GM21717 (cell line): ENCODE data around the gene SHROOM3.

Experiments
- ATAC-seq: cut with Tn5 transposase; IDR thresholded peaks from one replicate; pipeline ENCODE4 v1.9.1; 2021; ENCODE audit warnings: mild to moderate bottlenecking, moderate library complexity; ENCODE audit not compliant: unreplicated experiment

Gene SHROOM3

GRCh38 chr4:76758996-76759395 is 324.0 kb downstream of the SHROOM3 start:
- ATAC-seq = no peak

GRCh38 chr4:76760193-76760592 is 325.2 kb downstream of the SHROOM3 start:
- no peak for ATAC-seq

- no peak for ATAC-seq
These were observed 327.4 kb downstream of the SHROOM3 start for GRCh38 chr4:76762137-76763130.

DNA sequence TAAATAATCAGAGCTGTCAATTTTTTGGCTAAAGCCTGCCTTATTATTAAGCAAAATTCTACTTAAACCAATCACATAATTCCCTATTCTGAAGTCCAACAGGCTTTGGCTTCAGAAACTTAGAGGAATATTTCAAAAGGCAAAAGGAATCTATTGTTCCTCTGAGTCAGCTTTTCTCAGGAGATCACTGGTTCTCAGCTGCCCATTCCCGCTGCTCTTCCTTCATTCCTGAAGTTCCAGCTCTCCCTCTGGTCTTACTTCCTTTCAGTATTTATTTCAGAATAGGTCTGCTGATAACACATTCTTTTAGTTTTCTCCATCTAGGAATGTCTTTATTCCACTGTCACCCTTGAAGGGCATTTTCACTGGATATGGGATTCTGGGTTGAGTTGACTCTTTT is 329.2 kb downstream of the SHROOM3 start:
- no peak for ATAC-seq

DNA sequence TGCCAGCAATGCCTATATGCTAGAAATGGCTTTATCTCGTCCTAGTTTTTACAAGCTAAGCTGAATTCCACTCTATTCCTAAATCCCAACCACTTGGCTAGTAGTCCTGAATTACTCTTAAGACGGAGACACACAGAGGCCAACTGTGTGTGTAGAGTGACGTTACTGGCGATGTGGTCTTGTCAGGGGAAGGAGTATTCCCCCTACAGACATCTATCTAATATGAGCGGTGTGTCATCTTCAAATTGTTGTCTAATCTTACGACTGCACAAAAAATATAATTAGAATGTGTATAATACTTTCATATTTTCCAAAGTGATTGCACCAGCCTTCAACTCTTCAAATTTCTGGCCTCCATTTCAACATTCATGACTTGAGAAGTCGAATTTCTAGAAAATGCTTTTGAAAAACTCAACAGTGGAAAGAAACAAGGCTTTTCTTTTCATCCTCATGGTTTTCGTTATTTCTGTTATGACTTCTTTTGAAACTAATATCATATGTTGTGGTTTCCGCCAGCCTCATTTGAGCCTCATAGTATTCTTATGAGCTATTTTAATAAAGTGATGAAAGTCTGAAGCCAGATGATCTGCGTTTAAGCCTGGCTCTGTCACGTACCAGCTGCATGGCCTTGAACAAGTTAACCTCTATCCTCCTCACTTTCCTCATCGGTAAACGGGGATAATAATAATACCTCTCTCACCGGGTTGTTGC is 330.6 kb downstream of the SHROOM3 start:
- no peak for ATAC-seq

- ATAC-seq = no peak
These were observed 333.0 kb downstream of the SHROOM3 start for GRCh38 chr4:76767983-76768382.

DNA sequence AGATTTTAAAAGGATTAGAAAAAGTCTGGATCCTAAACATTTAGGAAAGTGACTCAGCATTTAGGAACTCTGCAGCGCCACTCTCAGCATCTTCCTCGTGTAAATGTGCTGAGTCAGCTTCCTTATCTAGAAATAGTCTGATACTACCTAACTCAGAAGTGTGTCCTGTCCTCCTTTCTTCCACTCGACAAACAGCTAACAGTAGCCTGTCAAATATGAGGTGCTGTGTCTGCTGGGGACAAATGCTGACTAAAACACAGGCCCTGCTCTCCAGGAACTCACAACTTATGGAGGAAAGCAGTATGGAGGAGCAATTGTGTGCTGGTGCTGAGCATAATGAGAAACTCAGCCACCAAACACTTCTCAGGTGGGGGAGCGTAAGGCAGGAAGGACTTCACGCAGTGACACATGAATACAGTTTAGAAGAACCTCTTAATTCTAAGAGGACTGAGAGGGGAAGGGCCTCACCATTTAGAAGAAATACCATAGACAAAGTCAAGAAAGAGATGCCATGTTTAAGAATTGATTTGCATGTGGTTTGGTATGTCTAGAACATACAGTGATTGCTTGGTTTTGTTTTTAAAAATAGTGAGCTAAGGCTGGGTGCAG is 337.6 kb downstream of the SHROOM3 start:
- no peak for ATAC-seq

DNA sequence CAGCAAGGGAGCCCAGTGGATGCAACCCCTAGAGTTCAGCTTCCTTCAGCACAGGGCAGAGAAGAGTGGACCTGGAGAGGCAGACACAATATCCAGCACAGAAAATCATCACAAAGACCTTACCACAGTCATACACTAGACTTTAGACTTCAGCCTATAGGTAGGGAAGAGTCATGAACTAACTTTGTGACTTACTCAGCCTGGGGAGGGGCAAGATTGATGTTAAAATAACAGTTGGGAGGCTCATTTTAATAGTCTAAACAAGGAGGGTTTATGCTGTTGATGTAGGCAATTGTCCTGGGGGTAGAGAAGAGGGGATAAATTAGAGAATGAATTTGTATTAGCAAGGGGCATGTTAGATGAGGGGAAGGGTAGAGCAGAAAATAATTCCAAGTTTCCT is 338.7 kb downstream of the SHROOM3 start:
- no peak for ATAC-seq

DNA sequence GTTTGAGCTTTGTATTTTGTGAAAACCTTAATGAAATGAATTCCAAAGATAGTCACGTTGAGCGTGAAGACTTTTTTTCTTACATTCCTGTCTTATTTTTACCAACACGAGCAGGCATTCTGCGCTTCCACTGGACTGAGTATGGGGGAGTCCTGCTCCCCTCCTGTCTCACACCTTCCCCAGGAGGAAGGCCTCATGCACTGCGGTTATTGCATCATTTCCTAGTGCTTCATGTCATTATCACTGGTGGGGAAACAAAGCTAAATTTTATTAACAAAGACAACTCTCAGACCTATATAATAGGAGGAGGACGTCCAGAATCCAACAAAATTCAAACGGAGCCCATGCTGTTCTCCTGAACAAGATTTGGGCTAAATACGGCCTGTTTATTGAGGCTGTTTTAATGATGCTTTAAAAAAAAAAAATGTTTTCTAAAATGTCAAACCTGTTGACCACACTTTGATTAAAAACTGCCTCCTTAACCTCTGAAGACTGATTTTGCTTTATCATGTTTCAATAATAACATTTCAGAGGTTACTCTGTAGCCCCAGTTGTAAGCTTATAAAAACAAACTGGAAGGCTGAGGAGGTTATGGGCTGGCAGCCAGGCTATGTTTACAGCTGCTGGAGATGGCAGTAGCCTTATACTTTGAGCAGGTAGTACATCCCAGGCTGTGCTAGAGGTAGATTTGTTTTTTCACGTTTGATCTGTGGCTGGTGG is 344.9 kb downstream of the SHROOM3 start:
- ATAC-seq = no peak

DNA sequence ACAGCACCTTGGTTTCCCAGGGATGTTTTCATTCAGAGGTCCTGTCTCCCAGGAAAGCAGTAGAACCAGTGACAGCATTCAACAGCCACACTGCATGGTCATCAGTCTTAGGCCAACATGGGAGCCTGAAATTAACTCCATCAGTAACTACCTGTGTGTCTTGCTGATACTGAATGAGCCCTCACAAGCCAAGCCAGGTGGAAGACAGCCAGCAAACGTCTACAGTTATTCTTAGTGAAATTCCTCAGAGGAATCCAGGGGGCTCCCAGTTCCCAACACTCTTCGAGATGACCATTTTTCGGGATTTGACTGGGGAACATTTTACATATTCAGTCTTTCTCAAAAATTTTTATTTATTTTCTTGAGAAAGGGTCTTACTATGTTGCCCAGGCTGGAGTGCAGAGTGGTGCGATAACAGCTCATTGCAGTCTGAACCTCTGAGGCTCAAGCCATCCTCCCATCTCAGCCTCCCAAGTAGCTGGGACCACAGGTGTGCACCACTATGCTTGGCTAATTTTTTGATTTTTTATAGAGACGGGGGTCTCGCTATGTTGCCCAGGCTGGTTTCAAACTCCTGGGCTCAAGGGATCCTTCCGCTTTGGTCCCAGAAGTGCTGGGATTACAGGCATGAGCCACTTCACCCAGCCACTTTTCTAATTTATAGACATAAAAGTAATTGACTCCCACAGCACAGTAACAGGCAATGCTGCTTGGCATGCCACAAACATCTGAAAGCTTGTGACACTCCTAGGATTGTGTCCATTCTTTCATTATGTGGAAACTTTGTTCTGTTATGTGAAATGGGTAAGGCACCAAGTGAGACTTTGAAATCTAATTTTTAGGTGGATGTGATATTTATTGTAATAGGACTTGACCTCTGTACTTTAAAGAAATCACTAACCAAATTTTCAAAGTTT is 346.0 kb downstream of the SHROOM3 start:
- no peak for ATAC-seq

- ATAC-seq = no peak
These were observed 346.9 kb downstream of the SHROOM3 start for GRCh38 chr4:76781698-76782595.

- ATAC-seq = no peak
These were observed 347.8 kb downstream of the SHROOM3 start for GRCh38 chr4:76782837-76783236.

DNA sequence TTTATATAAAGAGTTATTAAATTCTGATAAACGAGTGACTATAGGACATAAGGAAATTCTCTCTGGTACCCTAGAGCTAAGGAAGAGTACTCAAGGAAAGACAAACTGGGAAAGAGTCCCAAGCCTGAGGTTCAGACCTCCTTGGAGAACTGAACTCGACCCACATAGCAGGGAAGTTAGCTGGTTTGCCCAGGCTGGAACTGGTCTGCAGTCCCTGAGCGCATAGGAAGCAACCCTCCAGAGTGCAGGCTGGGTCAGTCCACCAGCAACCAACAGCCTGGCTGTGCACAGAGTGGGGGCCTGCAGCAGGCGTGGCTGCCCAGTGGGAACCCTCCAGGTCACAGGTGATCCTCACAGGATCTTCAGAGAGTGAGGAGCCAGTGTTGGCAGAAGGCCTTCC is 348.8 kb downstream of the SHROOM3 start:
- no peak for ATAC-seq

GRCh38 chr4:76784237-76784636 is 349.2 kb downstream of the SHROOM3 start:
- ATAC-seq = no peak

DNA sequence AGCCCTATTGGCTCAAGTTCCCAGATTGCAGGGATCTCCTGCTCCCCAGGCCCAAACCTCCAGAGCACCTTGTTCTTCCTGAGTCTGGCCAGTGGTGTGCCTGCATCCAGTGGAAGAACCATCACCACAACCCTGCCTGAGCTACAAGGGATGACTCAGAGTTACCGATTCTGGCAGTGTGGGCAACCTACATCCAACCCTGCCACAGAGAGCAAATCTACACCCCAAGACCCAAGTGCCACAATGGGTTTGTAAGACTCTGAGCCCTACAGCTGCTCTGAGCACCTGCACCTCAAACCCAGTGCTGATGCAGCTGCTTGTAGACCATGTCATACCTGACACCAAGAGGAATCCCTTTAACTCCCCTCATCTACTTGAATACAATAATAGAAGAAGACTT is 352.9 kb downstream of the SHROOM3 start:
- ATAC-seq = no peak

- no peak for ATAC-seq
These were observed 355.3 kb downstream of the SHROOM3 start for GRCh38 chr4:76790377-76790776.

GRCh38 chr4:76791479-76791878 is 356.4 kb downstream of the SHROOM3 start:
- no peak for ATAC-seq

DNA sequence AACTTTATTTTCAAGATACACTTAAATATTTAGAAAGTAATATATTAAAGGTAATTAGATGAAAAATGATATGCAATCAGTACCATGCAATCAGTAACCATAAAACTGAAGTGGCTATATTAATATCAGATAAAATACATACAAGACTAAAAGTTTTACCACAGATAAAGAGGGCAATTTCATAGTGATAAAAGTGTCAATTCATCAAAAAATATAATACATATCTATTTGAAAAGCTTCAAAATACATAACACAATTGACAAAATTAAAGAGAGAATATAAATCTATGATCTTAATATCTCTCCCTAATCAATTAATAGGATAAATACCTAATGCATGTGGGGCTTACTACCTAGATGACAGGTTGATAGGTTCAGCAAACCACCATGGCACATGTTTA is 357.4 kb downstream of the SHROOM3 start:
- ATAC-seq = no peak

- ATAC-seq = no peak
These were observed 360.2 kb downstream of the SHROOM3 start for GRCh38 chr4:76795243-76795642.
